ENCODE data around the gene NBEAL2.

NBEAL2 gene

GRCh38 chr3:46965151-46965550 is 14.3 kb upstream of the NBEAL2 start:
- Histone ChIP-seq H3K79me2 (ENCODE audit: insufficient read depth, low read length) (peaks cover 87% of the 10 kb centered on the region), H3K36me3 (ENCODE audit: low read length) (0 out of 2 replicates have a peak, but pooled peaks cover 3% of the 10 kb centered on the region), H3K9me3 (ENCODE audit: insufficient read depth, low read length) (no peaks in the 10 kb centered on the region), H3K9me2 (replicated peaks; ENCODE audit: insufficient read depth, low read length) (no peaks in the 10 kb centered on the region), H3F3A (ENCODE audit: insufficient read depth) (no peaks in the 10 kb centered on the region; the same call in 1 of the 2 replicates), H3K4me2 (ENCODE audit: low read depth, low read length, poor library complexity, severe bottlenecking) (peak overlapping the region; percentile 23), H4K20me1 (ENCODE audit: low read depth, low read length) (peaks cover 29% of the 10 kb centered on the region; the same call in 1 of the 2 replicates), H3K27me3 (ENCODE audit: low read length) (no peaks in the 10 kb centered on the region), H3K9ac (ENCODE audit: low read length) (no peak overlapping the region), H3K4me3 (ENCODE audit: insufficient read depth, low read length, poor library complexity, severe bottlenecking) (no peak overlapping the region), H2AFZ (ENCODE audit: low read depth, low read length, severe bottlenecking) (no peak overlapping the region), H3K27ac (ENCODE audit: low read depth, low read length) (peak overlapping the region; percentile 19; the same call in 1 of the 2 replicates)
- no peak for TF ChIP-seq EZH2phosphoT487 (conservative IDR thresholded peaks at IDR 0.05; ENCODE audit: low read length)
- no peak for TF ChIP-seq CTCF (IDR thresholded peaks at IDR 0.05; ENCODE audit: insufficient read depth, low read length, poor library complexity, severe bottlenecking)

GRCh38 chr3:46966811-46967210 is 12.7 kb upstream of the NBEAL2 start:
- peak overlapping the region; percentile 6 for H3K4me2 ChIP-seq (ENCODE audit: low read depth, low read length, poor library complexity, severe bottlenecking)
- H3K27ac ChIP-seq (ENCODE audit: low read depth, low read length) = peak overlapping the region; percentile 22; the same call in 1 of the 2 replicates
- peaks cover 27% of the 10 kb centered on the region; the same call in 1 of the 2 replicates for H4K20me1 ChIP-seq (ENCODE audit: low read depth, low read length)

GRCh38 chr3:46968783-46969428 is 10.6 kb upstream of the NBEAL2 start:
- Histone ChIP-seq H3K4me2 (ENCODE audit: low read depth, low read length, poor library complexity, severe bottlenecking) (no peak overlapping the region), H3K9me2 (replicated peaks; ENCODE audit: insufficient read depth, low read length) (no peaks in the 10 kb centered on the region), H3K4me3 (ENCODE audit: insufficient read depth, low read length, poor library complexity, severe bottlenecking) (no peak overlapping the region), H4K20me1 (ENCODE audit: low read depth, low read length) (peaks cover 28% of the 10 kb centered on the region), H3K9me3 (ENCODE audit: insufficient read depth, low read length) (no peaks in the 10 kb centered on the region), H3F3A (ENCODE audit: insufficient read depth) (peaks cover 8% of the 10 kb centered on the region), H3K79me2 (ENCODE audit: insufficient read depth, low read length) (peaks cover 91% of the 10 kb centered on the region), H3K27me3 (ENCODE audit: low read length) (no peaks in the 10 kb centered on the region), H3K36me3 (ENCODE audit: low read length) (peaks cover 3% of the 10 kb centered on the region; the same call in 1 of the 2 replicates), H3K27ac (ENCODE audit: low read depth, low read length) (no peak overlapping the region), H2AFZ (ENCODE audit: low read depth, low read length, severe bottlenecking) (no peak overlapping the region), H3K9ac (ENCODE audit: low read length) (no peak overlapping the region)
- no peak for TF ChIP-seq CTCF (IDR thresholded peaks at IDR 0.05; ENCODE audit: insufficient read depth, low read length, poor library complexity, severe bottlenecking)
- no peak for TF ChIP-seq EZH2phosphoT487 (conservative IDR thresholded peaks at IDR 0.05; ENCODE audit: low read length)

More at GRCh38 chr3:46966811-46967210, 12.7 kb upstream of the NBEAL2 start:
- Histone ChIP-seq H3K79me2 (ENCODE audit: insufficient read depth, low read length) (peaks cover 87% of the 10 kb centered on the region), H3F3A (ENCODE audit: insufficient read depth) (peaks cover 3% of the 10 kb centered on the region), H3K9ac (ENCODE audit: low read length) (peak overlapping the region; percentile 12; the same call in 1 of the 2 replicates), H2AFZ (ENCODE audit: low read depth, low read length, severe bottlenecking) (no peak overlapping the region), H3K9me3 (ENCODE audit: insufficient read depth, low read length) (no peaks in the 10 kb centered on the region), H3K27me3 (ENCODE audit: low read length) (no peaks in the 10 kb centered on the region), H3K9me2 (replicated peaks; ENCODE audit: insufficient read depth, low read length) (no peaks in the 10 kb centered on the region), H3K36me3 (ENCODE audit: low read length) (0 out of 2 replicates have a peak, but pooled peaks cover 3% of the 10 kb centered on the region), H3K4me3 (ENCODE audit: insufficient read depth, low read length, poor library complexity, severe bottlenecking) (no peak overlapping the region)
- TF ChIP-seq EZH2phosphoT487 (conservative IDR thresholded peaks at IDR 0.05; ENCODE audit: low read length) = no peak
- no peak for TF ChIP-seq CTCF (IDR thresholded peaks at IDR 0.05; ENCODE audit: insufficient read depth, low read length, poor library complexity, severe bottlenecking)

Data from SU-DHL-6 (cell line).